NCI-H1105 treated with DMSO at 0.1 percent for 48 hours (cell line): Measurements from ENCODE around the gene IL5.
"Not testable (repeated sequence)": the region's sequence is repeated elsewhere in the genome, so short reads cannot be mapped to it uniquely, and the experiment has no call there.

Experiments
- DNase-seq: peaks from one replicate; lab custom pipeline; 2025; lab: John Stamatoyannopoulos, UW

The IL5 gene

GRCh38 chr5:132543472-132544201, at the start of gene IL5:
Gene IL5 (minus strand): TSS chr5:132543522. CDS start chr5:132543478, 44 bp downstream.
- DNase-seq, result no peak

DNA sequence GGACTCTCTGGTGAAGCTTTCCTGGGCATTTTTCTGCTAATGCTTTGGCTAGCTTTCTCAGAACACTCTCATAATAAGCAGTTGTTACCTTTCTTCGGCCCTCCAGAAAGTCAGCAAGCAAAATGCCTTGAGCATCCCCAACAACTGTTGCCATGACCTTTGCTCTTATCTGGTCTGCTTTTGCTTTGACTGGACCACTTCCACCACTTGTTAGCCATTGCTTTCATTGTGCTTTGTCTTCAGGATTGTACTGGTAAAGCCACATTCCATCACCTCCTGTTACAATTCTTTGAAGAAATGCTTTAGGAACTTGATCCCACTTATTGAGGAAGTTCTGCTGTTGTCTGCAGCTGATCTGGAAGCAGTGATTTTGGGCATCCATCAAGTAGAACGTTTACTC, 49.2 kb upstream of the IL5 start:
- no peak for DNase-seq

GRCh38 chr5:132591145-132591544, 47.8 kb upstream of the IL5 start:
- no peak for DNase-seq

- no peak for DNase-seq
Measured at GRCh38 chr5:132589467-132589866, 46.1 kb upstream of the IL5 start.

GRCh38 chr5:132586063-132586462, 42.7 kb upstream of the IL5 start:
- no peak for DNase-seq

GRCh38 chr5:132584560-132584959, 41.2 kb upstream of the IL5 start:
- not testable (repeated sequence) for DNase-seq

- DNase-seq, result no peak
Measured at GRCh38 chr5:132576123-132576522, 32.8 kb upstream of the IL5 start.

GRCh38 chr5:132566657-132567056, 23.3 kb upstream of the IL5 start:
- DNase-seq, result no peak

DNA sequence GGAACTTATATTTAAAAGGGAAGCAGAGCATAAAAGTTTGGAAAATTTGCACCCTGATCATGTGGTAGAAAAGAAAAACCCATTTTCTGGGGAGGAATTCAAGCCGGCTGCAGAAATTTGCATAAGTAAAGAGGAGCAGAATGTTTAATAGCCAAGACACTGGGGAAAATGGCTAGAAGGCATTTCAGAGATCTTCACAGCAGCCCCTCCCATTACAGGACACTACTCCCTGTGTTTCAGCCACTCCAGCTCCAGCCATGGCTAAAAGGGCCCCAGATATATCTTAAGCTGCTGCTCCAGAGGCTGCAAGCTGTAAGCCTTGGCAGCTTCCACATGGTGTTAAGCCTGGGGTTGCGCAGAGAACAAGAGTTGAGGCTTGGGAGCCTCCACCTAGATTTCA, 21.2 kb upstream of the IL5 start:
- not testable (repeated sequence) for DNase-seq

GRCh38 chr5:132561601-132562000, 18.3 kb upstream of the IL5 start:
- DNase-seq, result no peak

DNA sequence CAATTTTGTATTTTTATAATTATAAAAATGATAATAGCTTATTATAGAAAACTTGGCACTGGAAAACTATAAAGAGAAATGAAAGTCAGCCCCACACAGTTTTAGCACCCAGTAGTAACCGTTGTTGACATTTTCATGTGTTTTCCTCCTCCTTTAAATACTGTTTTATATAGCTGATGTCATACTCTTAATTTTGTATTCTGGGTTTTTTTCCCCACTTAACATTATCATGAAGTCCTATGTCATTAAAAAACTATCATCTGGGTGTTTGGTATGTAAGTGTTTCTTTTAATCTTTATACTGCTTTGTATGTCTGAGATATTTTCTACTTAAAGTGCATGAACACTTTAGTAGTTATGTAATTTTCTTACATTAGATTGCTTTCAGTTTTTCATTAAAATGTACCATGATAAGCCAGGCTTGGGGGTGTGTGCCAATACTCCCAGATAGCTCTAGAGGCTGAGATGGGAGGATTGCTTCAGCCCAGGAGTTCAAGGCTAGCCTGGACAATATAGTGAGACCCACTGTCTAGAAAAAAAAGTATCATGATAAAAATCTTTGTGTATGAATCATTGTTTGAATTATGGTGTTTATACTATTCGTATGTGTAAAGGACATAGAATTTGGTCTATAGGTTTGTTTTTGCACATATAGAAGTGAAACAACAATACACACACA, 16.2 kb upstream of the IL5 start:
- DNase-seq, result no peak

DNA sequence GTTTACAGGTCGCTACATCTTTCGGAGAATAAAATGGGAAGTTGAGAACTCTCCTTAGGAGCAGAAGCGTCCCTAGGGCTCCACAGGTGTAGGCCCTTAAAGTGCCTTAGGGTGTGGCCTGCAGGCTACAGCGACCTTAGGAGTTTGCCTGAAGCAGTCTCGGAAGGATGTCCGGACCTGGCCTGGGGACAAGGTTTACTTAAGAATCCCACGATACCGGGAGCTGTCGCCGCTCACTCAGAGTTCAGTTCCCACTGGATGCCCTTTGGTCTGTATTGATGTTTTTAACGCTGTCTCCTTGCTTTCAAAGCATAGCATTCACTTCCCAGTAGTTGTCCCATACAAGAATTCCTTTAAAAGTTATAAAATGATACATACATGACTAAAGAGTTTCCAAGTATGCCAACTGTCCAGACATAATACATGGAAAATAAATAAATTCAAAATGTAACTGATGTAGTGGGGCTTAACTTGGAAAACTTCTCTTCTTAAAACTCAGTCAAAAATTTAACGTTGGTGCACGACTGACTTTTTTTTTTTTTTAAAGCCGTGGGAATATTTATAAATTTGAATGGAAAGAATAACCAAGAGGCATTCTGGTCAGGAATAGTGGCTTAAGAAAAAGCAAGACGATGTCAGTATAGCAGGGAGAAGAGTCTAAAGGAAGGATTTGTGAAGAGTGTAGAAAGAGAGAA, 14.3 kb upstream of the IL5 start:
- peak; percentile 15 for DNase-seq

- peak; percentile 73 for DNase-seq
Measured at GRCh38 chr5:132556763-132557477, 13.6 kb upstream of the IL5 start, which contains the start of gene RAD50. Gene RAD50 (plus strand): TSS chr5:132556977. CDS start chr5:132557325, 348 bp downstream.

DNA sequence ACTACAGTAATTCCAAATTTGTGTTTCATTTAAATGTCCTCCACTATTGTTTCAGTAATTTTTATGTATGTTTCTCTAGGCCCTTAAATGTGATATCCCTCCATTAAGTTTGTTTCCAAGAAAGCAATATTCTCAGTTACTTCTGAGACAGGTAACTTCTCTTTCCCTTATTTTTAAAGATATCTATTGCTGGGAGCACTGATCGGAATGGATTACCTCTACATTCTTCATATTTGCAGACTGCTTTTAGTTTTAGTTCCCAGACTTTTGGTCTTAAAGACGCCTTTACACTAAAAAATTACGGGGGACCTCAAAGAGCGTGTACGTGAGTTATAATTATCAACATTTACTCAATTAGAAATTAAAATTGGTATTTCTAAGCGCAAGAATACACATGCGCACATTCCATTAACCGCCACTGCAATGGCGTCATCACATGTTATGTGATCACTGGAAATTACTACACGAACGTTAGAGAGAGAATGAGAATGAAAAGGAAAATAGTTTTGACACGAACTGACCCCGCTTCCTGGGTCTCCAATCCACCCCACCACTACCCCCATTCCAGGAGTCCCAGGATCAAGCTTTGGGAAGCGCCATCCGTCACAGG, 12.9 kb upstream of the IL5 start:
- no peak for DNase-seq

DNA sequence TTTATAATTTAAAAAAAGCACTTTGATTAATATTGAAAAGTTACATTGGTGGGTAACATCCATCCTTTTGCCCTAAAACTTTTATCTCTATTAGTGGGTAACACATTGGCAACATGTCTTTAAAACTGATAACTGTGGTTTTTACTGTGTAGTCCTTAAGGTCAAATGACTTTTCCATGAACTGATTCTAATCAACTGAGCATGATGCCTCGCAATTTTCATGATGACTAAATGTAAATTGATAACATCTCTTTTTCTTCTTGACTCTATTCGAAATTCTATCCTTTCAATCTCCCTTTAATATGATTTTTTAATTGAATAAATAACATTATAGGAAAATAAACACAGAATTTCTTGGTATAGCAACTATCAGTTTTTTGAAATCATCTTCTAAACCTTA, 6.3 kb upstream of the IL5 start:
- DNase-seq, result no peak

- not testable (repeated sequence) for DNase-seq
Measured at GRCh38 chr5:132548834-132549233, 5.5 kb upstream of the IL5 start.

DNA sequence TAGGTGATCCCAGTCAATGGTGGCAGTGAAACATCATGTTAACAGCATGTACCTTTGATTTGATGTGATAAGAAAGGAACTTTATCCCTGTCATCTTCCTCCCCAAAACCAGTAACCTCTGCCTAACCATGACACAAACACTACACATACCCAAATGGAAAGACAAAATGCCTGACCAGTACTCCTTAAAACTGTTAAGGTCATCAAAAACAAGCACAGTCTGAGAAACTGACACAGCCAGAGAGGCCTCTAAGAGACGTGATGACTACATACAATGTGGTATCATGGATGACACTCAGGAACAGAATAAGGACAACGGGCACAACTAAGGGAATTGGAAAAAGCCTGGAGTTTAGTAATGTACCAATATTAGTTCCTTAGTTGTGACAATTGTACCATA, 3.9 kb upstream of the IL5 start:
- DNase-seq, result no peak

DNA sequence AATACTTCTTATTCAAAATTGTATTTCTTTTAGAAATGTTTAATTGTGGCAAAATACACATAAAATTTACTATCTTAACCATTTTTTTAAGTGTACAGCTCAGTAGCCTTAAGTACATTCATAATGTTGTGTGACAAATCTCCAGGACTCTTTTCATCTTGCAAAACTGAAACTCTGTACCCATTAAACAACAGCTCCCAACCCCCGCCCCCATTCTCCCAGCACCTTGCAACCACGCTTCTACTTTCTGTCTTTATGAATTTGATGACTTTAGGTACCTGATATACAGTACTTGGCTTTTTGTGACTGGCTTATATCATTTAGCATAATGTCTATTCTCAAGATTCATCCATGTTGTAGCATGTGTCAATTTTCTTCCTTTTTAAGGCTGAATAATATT, 2.8 kb upstream of the IL5 start:
- no peak for DNase-seq

DNA sequence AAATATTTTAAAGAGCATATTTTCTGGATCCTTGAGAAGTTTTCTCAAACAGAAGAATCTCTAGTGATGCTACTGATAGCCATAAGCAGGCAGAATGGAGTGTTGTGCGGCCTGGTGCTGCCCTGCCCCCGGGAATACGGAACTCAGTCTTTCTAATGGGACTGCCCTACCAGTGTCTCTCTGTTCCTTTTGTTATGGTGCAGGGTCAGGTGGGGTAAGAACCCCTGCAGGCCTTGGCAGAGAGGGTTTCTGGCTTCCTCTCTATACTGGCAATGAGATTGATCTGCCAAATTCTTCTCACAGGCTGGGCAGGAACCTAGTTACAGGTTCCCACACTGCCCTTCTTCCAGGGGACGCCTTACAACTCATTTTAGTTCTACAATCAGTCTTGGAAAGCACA, 2.6 kb downstream of the IL5 start:
- no peak for DNase-seq

DNA sequence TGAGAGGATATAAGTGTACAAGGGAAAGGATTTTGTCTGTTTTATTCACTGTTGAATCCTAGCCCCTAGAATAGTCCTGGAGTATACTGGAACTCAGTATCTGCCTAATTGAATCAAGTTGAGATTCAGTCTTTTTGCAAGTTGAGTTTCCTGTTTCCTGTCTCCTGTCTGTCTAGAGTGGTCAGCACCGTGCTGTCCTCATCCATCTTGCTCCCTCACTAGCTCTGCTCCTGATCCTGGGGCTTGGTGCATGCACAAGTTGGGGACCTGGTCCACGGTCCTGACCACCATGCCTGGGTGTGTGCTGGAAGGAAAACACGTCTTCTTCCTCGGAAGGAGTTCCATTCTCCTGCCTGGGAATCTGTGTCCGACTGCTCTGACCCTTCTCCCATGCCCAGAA, 3.2 kb downstream of the IL5 start:
- DNase-seq, result no peak

DNA sequence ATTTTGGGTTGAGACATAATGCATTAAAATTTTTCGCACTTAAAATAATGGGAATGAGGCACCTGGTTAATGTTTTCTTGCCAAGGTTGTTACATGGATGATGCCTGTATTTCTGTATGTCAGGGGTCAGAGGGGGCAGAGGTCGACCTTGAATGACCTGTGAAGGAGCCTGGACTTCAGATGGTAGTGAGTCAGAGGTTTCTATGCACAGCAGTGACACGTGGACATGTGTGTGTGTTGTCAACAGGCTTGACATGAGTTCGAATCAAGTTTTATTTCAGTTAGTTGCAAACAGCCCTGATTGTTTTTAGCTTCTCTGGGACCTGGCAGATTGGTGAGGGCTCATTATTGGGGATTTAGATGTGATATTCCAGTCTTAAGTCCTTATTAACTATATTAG, 3.6 kb downstream of the IL5 start:
- no peak for DNase-seq

GRCh38 chr5:132530946-132531345, 12.4 kb downstream of the IL5 start:
- no peak for DNase-seq
